WTC11 (cell line): ENCODE measurements around the gene LRRN3. TPM values are rescaled to one million over a fixed set of nuclear protein-coding genes. Genes with fewer than 3 reads are reported as not detected.

Source experiments
- ATAC-seq: fragments of 200-7000 bp; cut with Tn5 transposase; 2 replicates; pipeline ENCODE4 v1.10.0; 2021; ENCODE audit warnings: mild to moderate bottlenecking, moderate library complexity
- CTCF ChIA-PET: fragments of 300-600 bp; sonication (Branson Sonifier 250); formaldehyde crosslinking; loops from one replicate; lab custom pipeline; 2021; ENCODE audit warnings: antibody characterized with exemption; lab: Charles Lee
- POLR2A ChIA-PET: fragments of 350-600 bp; sonication (Branson Sonifier 250); formaldehyde crosslinking; loops from one replicate; lab custom pipeline; 2021; ENCODE audit warnings: antibody characterized with exemption; lab: Charles Lee
- DNase-seq: peaks from one replicate; pipeline ENCODE4 v3.0.0; 2021; ENCODE audit warnings: low spot score
- H3K27ac Mint-ChIP-seq: 2 replicates; pipeline ENCODE4 v1.8.0; 2021; ENCODE audit warnings: mixed read lengths
- H3K27me3 Mint-ChIP-seq: 2 replicates; pipeline ENCODE4 v1.8.0; 2021; ENCODE audit warnings: low read depth, mild to moderate bottlenecking, moderate library complexity, mixed read lengths
- H3K36me3 Mint-ChIP-seq: 2 replicates; pipeline ENCODE4 v1.8.0; 2021; ENCODE audit warnings: mixed read lengths
- H3K4me1 Mint-ChIP-seq: 2 replicates; pipeline ENCODE4 v1.8.0; 2022; ENCODE audit warnings: mixed read lengths
- H3K4me3 Mint-ChIP-seq: 2 replicates; pipeline ENCODE4 v1.8.0; 2021; ENCODE audit warnings: mild to moderate bottlenecking, moderate library complexity, mixed read lengths
- H3K9me3 Mint-ChIP-seq: 2 replicates; pipeline ENCODE4 v1.8.0; 2021; ENCODE audit warnings: mixed read lengths
- ATF3 ChIP-seq: sonication (generic); formaldehyde crosslinking; conservative IDR thresholded peaks from 2 replicates; pipeline ENCODE4 v1.8.1; 2022; ENCODE audit warnings: mild to moderate bottlenecking, missing genetic modification reagents
- CDX4 ChIP-seq: fragments of 250-450 bp; sonication (Bioruptor Pico); IDR thresholded peaks from 2 replicates; pipeline ENCODE4 v1.9.0; 2021; ENCODE audit warnings: moderate library complexity, mild to moderate bottlenecking, inconsistent platforms, borderline replicate concordance
- CREB1 ChIP-seq: sonication (generic); formaldehyde crosslinking; IDR thresholded peaks from 2 replicates; pipeline ENCODE4 v1.8.0; 2023; ENCODE audit warnings: mild to moderate bottlenecking, missing genetic modification reagents
- CREM ChIP-seq: sonication (generic); formaldehyde crosslinking; IDR thresholded peaks from 2 replicates; pipeline ENCODE4 v1.8.1; 2022; ENCODE audit warnings: mild to moderate bottlenecking, missing genetic modification reagents, moderate library complexity
- CTCF ChIP-seq: fragments of 200-600 bp; IDR thresholded peaks from 2 replicates; pipeline ENCODE4 v1.8.0; 2022; ENCODE audit warnings: antibody characterized with exemption
- E2F4 ChIP-seq: sonication (generic); formaldehyde crosslinking; IDR thresholded peaks from 2 replicates; pipeline ENCODE4 v1.8.1; 2022; ENCODE audit warnings: low read depth, mild to moderate bottlenecking, moderate library complexity, missing genetic modification reagents, borderline replicate concordance
- ELF4 ChIP-seq: sonication (generic); formaldehyde crosslinking; IDR thresholded peaks from 2 replicates; pipeline ENCODE4 v1.8.1; 2022; ENCODE audit warnings: low read depth, mild to moderate bottlenecking, moderate library complexity, missing genetic modification reagents
- ERG ChIP-seq: fragments of 250-450 bp; sonication (Bioruptor Pico); IDR thresholded peaks from 2 replicates; pipeline ENCODE4 v1.8.0; 2021; ENCODE audit warnings: mild to moderate bottlenecking
- FOXJ3 ChIP-seq: sonication (generic); formaldehyde crosslinking; IDR thresholded peaks from 2 replicates; pipeline ENCODE4 v1.9.0; 2021; ENCODE audit warnings: missing genetic modification reagents, mild to moderate bottlenecking, borderline replicate concordance
- FOXP1 ChIP-seq: sonication (generic); formaldehyde crosslinking; IDR thresholded peaks from 2 replicates; pipeline ENCODE4 v1.8.0; 2022; ENCODE audit warnings: missing genetic modification reagents, mild to moderate bottlenecking, moderate library complexity, borderline replicate concordance
- GABPB1 ChIP-seq: sonication (generic); formaldehyde crosslinking; IDR thresholded peaks from 2 replicates; pipeline ENCODE4 v1.8.1; 2023; ENCODE audit warnings: mild to moderate bottlenecking, missing genetic modification reagents
- JAZF1 ChIP-seq: fragments of 250-450 bp; sonication (Bioruptor Pico); IDR thresholded peaks from 2 replicates; pipeline ENCODE4 v1.9.0; 2021; ENCODE audit warnings: moderate library complexity, mild to moderate bottlenecking, inconsistent platforms
- MXD4 ChIP-seq: fragments of 250-450 bp; sonication (Bioruptor Pico); IDR thresholded peaks from 2 replicates; pipeline ENCODE4 v1.8.0; 2021; ENCODE audit warnings: mild to moderate bottlenecking, moderate library complexity, borderline replicate concordance
- NR3C1 ChIP-seq: sonication (generic); formaldehyde crosslinking; conservative IDR thresholded peaks from 2 replicates; pipeline ENCODE4 v1.8.1; 2023; ENCODE audit warnings: low read depth, mild to moderate bottlenecking, missing genetic modification reagents
- SOX15 ChIP-seq: fragments of 250-450 bp; sonication (Bioruptor Pico); IDR thresholded peaks from 2 replicates; pipeline ENCODE4 v1.9.0; 2021; ENCODE audit warnings: mild to moderate bottlenecking
- SP1 ChIP-seq: sonication (generic); formaldehyde crosslinking; conservative IDR thresholded peaks from 2 replicates; pipeline ENCODE4 v1.8.1; 2022; ENCODE audit warnings: missing genetic modification reagents
- ZNF138 ChIP-seq: sonication (generic); formaldehyde crosslinking; conservative IDR thresholded peaks from 2 replicates; pipeline ENCODE4 v1.8.1; 2022; ENCODE audit warnings: mild to moderate bottlenecking, moderate library complexity, missing genetic modification reagents
- ZNF232 ChIP-seq: sonication (generic); formaldehyde crosslinking; IDR thresholded peaks from 2 replicates; pipeline ENCODE4 v1.8.0; 2022; ENCODE audit warnings: mild to moderate bottlenecking, missing genetic modification reagents
- ZNF423 ChIP-seq: fragments of 250-450 bp; sonication (Bioruptor Pico); IDR thresholded peaks from 2 replicates; pipeline ENCODE4 v2.1.2; 2022; ENCODE audit warnings: mild to moderate bottlenecking, moderate library complexity
- ZNF532 ChIP-seq: fragments of 250-450 bp; sonication (Bioruptor Pico); IDR thresholded peaks from 2 replicates; pipeline ENCODE4 v1.9.0; 2021; ENCODE audit warnings: mild to moderate bottlenecking, borderline replicate concordance
- total RNA-seq: library from RNA; stranded (reverse); gene quantifications from 3 replicates; pipeline ENCODE4 v1.2.3, GENCODE V29; 2021

The LRRN3 gene
- total RNA-seq, 1 experiment from 2014 or later, result 0.70 TPM

GRCh38 chr7:111108000-111108399 lies 17.1 kb downstream of the LRRN3 start (continued):
- TF ChIP-seq ZNF532 (CRISPR knock-in tag), result no peak
- TF ChIP-seq FOXJ3 (CRISPR knock-in tag), result no peak
- TF ChIP-seq JAZF1, result no peak
- TF ChIP-seq E2F4 (CRISPR knock-in tag), result no peak
- TF ChIP-seq ZNF138 (CRISPR knock-in tag), result no peak
- TF ChIP-seq, all 79 proteins: peak for 0

- no peaks in the 10 kb centered on the region for H3K27me3 Mint-ChIP-seq
- no peak overlapping the region for H3K27ac Mint-ChIP-seq
- DNase-seq, result no peak
- ChIA-PET POLR2A (no interaction called here), CTCF (no interaction called here)
- ATAC-seq, result no peak
- peaks cover 32% of the 10 kb centered on the region for H3K4me1 Mint-ChIP-seq
- H3K4me3 Mint-ChIP-seq, result no peak overlapping the region
- H3K36me3 Mint-ChIP-seq, result no peaks in the 10 kb centered on the region
- H3K9me3 Mint-ChIP-seq, result no peaks in the 10 kb centered on the region
- TF ChIP-seq CREB1 (CRISPR knock-in tag) (no peak), SP1 (CRISPR knock-in tag) (no peak), ATF3 (no peak), CTCF (no peak), MXD4 (CRISPR knock-in tag) (no peak), CREM (CRISPR knock-in tag) (no peak), NR3C1 (CRISPR knock-in tag) (no peak), SOX15 (no peak), ZNF232 (CRISPR knock-in tag) (no peak), ERG (no peak), GABPB1 (CRISPR knock-in tag) (no peak), FOXP1 (CRISPR knock-in tag) (no peak), CDX4 (no peak), ZNF423 (CRISPR knock-in tag) (no peak), ELF4 (CRISPR knock-in tag) (no peak)
These were observed 17.6 kb downstream of the LRRN3 start for GRCh38 chr7:111108496-111108895.
